ENCODE measurements around the gene INAFM1.
A peak's percentile ranks its signal among the peaks of the same experiment; 100 is the strongest.

Gene INAFM1

GRCh38 chr19:47315125-47315821 lies 40.6 kb downstream of the INAFM1 start:
- H3K4me2 ChIP-seq: peak overlapping the region in 8 of 11 experiments; percentile 5 to 95 (median 57); a peak in 13 of 22 replicates
- H3K9ac ChIP-seq: peak overlapping the region in 4 of 11 experiments; percentile 23 to 69 (median 55); a peak in 6 of 22 replicates
- H3K4me3 ChIP-seq: peak overlapping the region in 3 of 10 experiments; percentile 66 to 75 (median 73); a peak in 3 of 20 replicates
- peaks cover 0 to 44% (median 0%) of the 10 kb centered on the region in 11 experiments; a peak in 8 of 22 replicates for H3K9me3 ChIP-seq (replicated peaks in 1 of 11)
- H3K36me3 ChIP-seq: peaks cover 0 to 89% (median 0%) of the 10 kb centered on the region in 11 experiments; a peak in 7 of 22 replicates
- peaks cover 0 to 92% (median 25%) of the 10 kb centered on the region in 10 experiments; a peak in 16 of 20 replicates for H3K4me1 ChIP-seq
- H3K27me3 ChIP-seq: peaks cover 0 to 39% (median 21%) of the 10 kb centered on the region in 11 experiments; a peak in 17 of 22 replicates
- H4K20me1 ChIP-seq: peaks cover 0 to 7% (median 0%) of the 10 kb centered on the region in 11 experiments; a peak in 3 of 22 replicates
- TF ChIP-seq Cebpa-rat (IDR thresholded peaks at IDR 0.05): peak; percentile 69 to 97 (median 82); a peak in 20 of 22 replicates
- peak overlapping the region in 5 of 11 experiments; percentile 46 to 78 (median 66); a peak in 10 of 22 replicates for H3K27ac ChIP-seq

GRCh38 chr19:47316513-47316912 lies 41.8 kb downstream of the INAFM1 start:
- Histone ChIP-seq H3K27me3 (peaks cover 0 to 27% (median 8%) of the 10 kb centered on the region in 11 experiments; a peak in 12 of 22 replicates), H3K4me2 (peak overlapping the region in 5 of 11 experiments; percentile 56 to 95 (median 75); a peak in 8 of 22 replicates), H4K20me1 (no peaks in the 10 kb centered on the region; a peak in 1 of 22 replicates), H3K9ac (peak overlapping the region in 1 of 11 experiments; percentile 48; a peak in 3 of 22 replicates), H3K9me3 (replicated peaks in 1 of 11) (peaks cover 0 to 56% (median 5%) of the 10 kb centered on the region in 11 experiments; a peak in 14 of 22 replicates), H3K4me1 (peaks cover 0 to 97% (median 14%) of the 10 kb centered on the region in 10 experiments; a peak in 14 of 20 replicates), H3K27ac (peak overlapping the region in 3 of 11 experiments; percentile 66 to 78 (median 71); a peak in 5 of 22 replicates), H3K4me3 (peak overlapping the region in 2 of 10 experiments; percentile 18 to 23; a peak in 3 of 20 replicates), H3K36me3 (peaks cover 0 to 92% (median 0%) of the 10 kb centered on the region in 11 experiments; a peak in 7 of 22 replicates)
- no peak for TF ChIP-seq Cebpa-rat (IDR thresholded peaks at IDR 0.05)

- Histone ChIP-seq H3K4me2 (peak overlapping the region in 3 of 11 experiments; percentile 46 to 97 (median 95); a peak in 6 of 22 replicates), H4K20me1 (no peaks in the 10 kb centered on the region), H3K9ac (peak overlapping the region in 1 of 11 experiments; percentile 37; a peak in 1 of 22 replicates), H3K36me3 (peaks cover 0 to 61% (median 0%) of the 10 kb centered on the region in 11 experiments; a peak in 7 of 22 replicates), H3K4me3 (peak overlapping the region in 2 of 10 experiments; percentile 9 to 24; a peak in 2 of 20 replicates), H3K9me3 (replicated peaks in 1 of 11) (peaks cover 0 to 35% (median 5%) of the 10 kb centered on the region in 11 experiments; a peak in 12 of 22 replicates), H3K27ac (peak overlapping the region in 3 of 11 experiments; percentile 17 to 99 (median 98); a peak in 5 of 22 replicates), H3K4me1 (peaks cover 0 to 98% (median 32%) of the 10 kb centered on the region in 10 experiments; a peak in 17 of 20 replicates), H3K27me3 (peaks cover 0 to under 1% (median 0%) of the 10 kb centered on the region in 11 experiments; a peak in 2 of 22 replicates)
- no peak for TF ChIP-seq Cebpa-rat (IDR thresholded peaks at IDR 0.05)
These were observed 45.5 kb downstream of the INAFM1 start for GRCh38 chr19:47319923-47320871.

- TF ChIP-seq Cebpa-rat (IDR thresholded peaks at IDR 0.05): no peak
- Histone ChIP-seq H3K4me3 (peak overlapping the region in 2 of 10 experiments; percentile 33 to 40; a peak in 3 of 20 replicates), H3K27ac (peak overlapping the region in 4 of 11 experiments; percentile 21 to 99 (median 97); a peak in 7 of 22 replicates), H3K9ac (peak overlapping the region in 3 of 11 experiments; percentile 29 to 92 (median 65); a peak in 4 of 22 replicates), H3K4me2 (peak overlapping the region in 3 of 11 experiments; percentile 95 to 98 (median 97); a peak in 6 of 22 replicates), H4K20me1 (no peaks in the 10 kb centered on the region), H3K36me3 (peaks cover 0 to 52% (median 0%) of the 10 kb centered on the region in 11 experiments; a peak in 7 of 22 replicates), H3K9me3 (replicated peaks in 1 of 11) (peaks cover 0 to 31% (median 5%) of the 10 kb centered on the region in 11 experiments; a peak in 12 of 22 replicates), H3K4me1 (peaks cover 0 to 100% (median 22%) of the 10 kb centered on the region in 10 experiments; a peak in 16 of 20 replicates), H3K27me3 (no peaks in the 10 kb centered on the region)
These were observed 46.9 kb downstream of the INAFM1 start for GRCh38 chr19:47321630-47322029.

GRCh38 chr19:47322058-47322457 lies 47.4 kb downstream of the INAFM1 start:
- H3K4me3 ChIP-seq: peak overlapping the region in 2 of 10 experiments; percentile 33 to 40; a peak in 3 of 20 replicates
- H3K36me3 ChIP-seq: peaks cover 0 to 47% (median 0%) of the 10 kb centered on the region in 11 experiments; a peak in 7 of 22 replicates
- H3K4me2 ChIP-seq: peak overlapping the region in 4 of 11 experiments; percentile 24 to 98 (median 96); a peak in 6 of 22 replicates
- TF ChIP-seq Cebpa-rat (IDR thresholded peaks at IDR 0.05): no peak
- H3K27me3 ChIP-seq: no peaks in the 10 kb centered on the region
- peak overlapping the region in 3 of 11 experiments; percentile 29 to 92 (median 65); a peak in 5 of 22 replicates for H3K9ac ChIP-seq
- peak overlapping the region in 4 of 11 experiments; percentile 21 to 99 (median 97); a peak in 7 of 22 replicates for H3K27ac ChIP-seq
- no peaks in the 10 kb centered on the region for H4K20me1 ChIP-seq
- peaks cover 0 to 100% (median 22%) of the 10 kb centered on the region in 10 experiments; a peak in 16 of 20 replicates for H3K4me1 ChIP-seq
- peaks cover 0 to 30% (median 5%) of the 10 kb centered on the region in 11 experiments; a peak in 12 of 22 replicates for H3K9me3 ChIP-seq (replicated peaks in 1 of 11)

GRCh38 chr19:47323409-47323808 lies 48.7 kb downstream of the INAFM1 start:
- peaks cover 0 to 100% (median 22%) of the 10 kb centered on the region in 10 experiments; a peak in 16 of 20 replicates for H3K4me1 ChIP-seq
- peaks cover 0 to 34% (median 0%) of the 10 kb centered on the region in 11 experiments; a peak in 7 of 22 replicates for H3K36me3 ChIP-seq
- no peaks in the 10 kb centered on the region for H4K20me1 ChIP-seq
- H3K4me2 ChIP-seq: peak overlapping the region in 6 of 11 experiments; percentile 71 to 98 (median 91); a peak in 11 of 22 replicates
- peak overlapping the region in 6 of 11 experiments; percentile 53 to 99 (median 90); a peak in 12 of 22 replicates for H3K27ac ChIP-seq
- peak overlapping the region in 4 of 11 experiments; percentile 60 to 92 (median 81); a peak in 8 of 22 replicates for H3K9ac ChIP-seq
- peak overlapping the region in 3 of 10 experiments; percentile 40 to 51 (median 41); a peak in 5 of 20 replicates for H3K4me3 ChIP-seq
- peaks cover 0 to 30% (median 5%) of the 10 kb centered on the region in 11 experiments; a peak in 12 of 22 replicates for H3K9me3 ChIP-seq (replicated peaks in 1 of 11)
- no peaks in the 10 kb centered on the region for H3K27me3 ChIP-seq
- no peak for TF ChIP-seq Cebpa-rat (IDR thresholded peaks at IDR 0.05)

GRCh38 chr19:47323872-47324271 lies 49.2 kb downstream of the INAFM1 start:
- TF ChIP-seq Cebpa-rat (IDR thresholded peaks at IDR 0.05): no peak
- H3K36me3 ChIP-seq: peaks cover 0 to 29% (median 0%) of the 10 kb centered on the region in 11 experiments; a peak in 7 of 22 replicates
- H3K27ac ChIP-seq: peak overlapping the region in 7 of 11 experiments; percentile 11 to 99 (median 84); a peak in 12 of 22 replicates
- peak overlapping the region in 6 of 11 experiments; percentile 29 to 92 (median 68); a peak in 10 of 22 replicates for H3K9ac ChIP-seq
- peaks cover 0 to 100% (median 22%) of the 10 kb centered on the region in 10 experiments; a peak in 16 of 20 replicates for H3K4me1 ChIP-seq
- peaks cover 0 to 30% (median 5%) of the 10 kb centered on the region in 11 experiments; a peak in 12 of 22 replicates for H3K9me3 ChIP-seq (replicated peaks in 1 of 11)
- peak overlapping the region in 8 of 11 experiments; percentile 42 to 98 (median 86); a peak in 15 of 22 replicates for H3K4me2 ChIP-seq
- peak overlapping the region in 4 of 10 experiments; percentile 5 to 51 (median 40); a peak in 7 of 20 replicates for H3K4me3 ChIP-seq
- no peaks in the 10 kb centered on the region for H3K27me3 ChIP-seq
- H4K20me1 ChIP-seq: no peaks in the 10 kb centered on the region
